Sigmoid colon (tissue), 4 donors: ENCODE results near the gene HPSE.

Source experiments
- CTCF ChIP-seq, 4 experiments: fragments of 450-650 bp in 3 of 4; fragments of 200-600 bp in 1 of 4; IDR thresholded peaks; one replicate each; pipeline ENCODE4 v1.5.1; 2016 to 2019; ENCODE audit warnings: antibody characterized with exemption in 4 of 4, mild to moderate bottlenecking in 3 of 4, moderate library complexity in 2 of 4
- EP300 ChIP-seq, 4 donors: sonication (generic); formaldehyde crosslinking; IDR thresholded peaks; one replicate each; pipeline ENCODE4 v1.6.1; 2017; ENCODE audit warnings: antibody characterized with exemption in 4 of 4
- POLR2A ChIP-seq, 2 donors: fragments of 450-650 bp; IDR thresholded peaks; one replicate each; pipeline ENCODE4 v1.6.1; 2016; ENCODE audit warnings: antibody characterized with exemption in 2 of 2, mild to moderate bottlenecking in 2 of 2, moderate library complexity in 2 of 2
- POLR2AphosphoS5 ChIP-seq, 4 donors: sonication (generic); formaldehyde crosslinking; IDR thresholded peaks; one replicate each; pipeline ENCODE4 v1.6.1; 2017; ENCODE audit warnings: antibody characterized with exemption in 4 of 4

GRCh38 chr4:83255584-83255983 is 79.1 kb downstream of the HPSE start:
- TF ChIP-seq CTCF (IDR thresholded peaks at IDR 0.05), result no peak
- TF ChIP-seq POLR2AphosphoS5 (IDR thresholded peaks at IDR 0.05), result no peak
- no peak for TF ChIP-seq POLR2A (IDR thresholded peaks at IDR 0.05)
- TF ChIP-seq EP300 (IDR thresholded peaks at IDR 0.05), result no peak
